ENCODE results near the gene PON2.
A peak's percentile ranks its signal among the peaks of the same experiment; 100 is the strongest.
"Not testable (repeated sequence)": the region's sequence is repeated elsewhere in the genome, so short reads cannot be mapped to it uniquely, and the experiment has no call there.

The PON2 gene

DNA sequence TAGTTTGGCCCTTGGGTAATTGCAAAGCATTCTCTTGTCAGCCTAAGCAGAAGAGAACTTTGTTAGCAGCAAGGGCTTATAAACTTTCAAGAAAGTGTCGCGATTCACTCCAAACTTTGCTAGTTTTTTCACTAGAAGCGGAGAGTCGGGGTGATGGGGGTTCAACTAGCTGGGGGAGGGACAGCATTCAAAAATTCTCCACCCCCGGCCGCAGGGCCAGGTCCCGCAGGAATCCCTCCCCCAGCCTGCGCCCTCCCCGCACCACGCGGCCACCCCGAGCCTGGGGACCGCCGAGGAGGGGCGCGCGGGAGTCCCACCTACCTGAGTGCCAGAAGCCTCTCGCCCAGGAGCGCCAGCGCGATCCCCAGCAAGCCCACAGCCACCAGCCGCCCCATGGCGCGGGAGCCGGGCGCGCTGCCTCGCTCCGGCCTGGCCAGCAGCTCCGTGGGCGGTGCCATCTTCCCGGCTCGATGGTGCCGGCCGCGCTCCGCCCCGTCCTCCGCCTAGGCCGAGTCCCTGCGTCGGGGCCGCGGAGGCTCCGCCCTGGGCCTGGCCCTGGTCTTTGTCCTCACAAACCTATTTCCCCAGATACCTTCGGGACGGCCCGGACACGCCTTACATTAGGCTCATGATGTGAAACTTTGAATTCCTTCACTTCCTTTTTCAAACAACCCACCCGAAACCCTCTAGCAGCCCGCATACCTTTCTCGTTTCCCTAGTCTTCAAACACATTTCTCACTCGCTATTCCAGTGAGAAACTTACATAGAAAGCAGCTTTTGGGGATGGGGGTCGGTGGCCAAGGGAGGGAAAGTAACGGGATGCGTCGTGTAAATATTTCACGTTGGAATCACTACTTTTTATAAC is at the start of gene PON2:
PON2 (minus strand) TSS at position 472 of the 865 bp plus-strand sequence; CDS start at position 395, 77 bp downstream.
- peak; percentile 20 to 27 for DNase-seq (ENCODE audit: low read depth in 2 of 2)

- DNase-seq (ENCODE audit: low read depth in 2 of 2), result no peak
Observed at GRCh38 chr7:95482424-95482823, 47.6 kb upstream of the PON2 start.

DNA sequence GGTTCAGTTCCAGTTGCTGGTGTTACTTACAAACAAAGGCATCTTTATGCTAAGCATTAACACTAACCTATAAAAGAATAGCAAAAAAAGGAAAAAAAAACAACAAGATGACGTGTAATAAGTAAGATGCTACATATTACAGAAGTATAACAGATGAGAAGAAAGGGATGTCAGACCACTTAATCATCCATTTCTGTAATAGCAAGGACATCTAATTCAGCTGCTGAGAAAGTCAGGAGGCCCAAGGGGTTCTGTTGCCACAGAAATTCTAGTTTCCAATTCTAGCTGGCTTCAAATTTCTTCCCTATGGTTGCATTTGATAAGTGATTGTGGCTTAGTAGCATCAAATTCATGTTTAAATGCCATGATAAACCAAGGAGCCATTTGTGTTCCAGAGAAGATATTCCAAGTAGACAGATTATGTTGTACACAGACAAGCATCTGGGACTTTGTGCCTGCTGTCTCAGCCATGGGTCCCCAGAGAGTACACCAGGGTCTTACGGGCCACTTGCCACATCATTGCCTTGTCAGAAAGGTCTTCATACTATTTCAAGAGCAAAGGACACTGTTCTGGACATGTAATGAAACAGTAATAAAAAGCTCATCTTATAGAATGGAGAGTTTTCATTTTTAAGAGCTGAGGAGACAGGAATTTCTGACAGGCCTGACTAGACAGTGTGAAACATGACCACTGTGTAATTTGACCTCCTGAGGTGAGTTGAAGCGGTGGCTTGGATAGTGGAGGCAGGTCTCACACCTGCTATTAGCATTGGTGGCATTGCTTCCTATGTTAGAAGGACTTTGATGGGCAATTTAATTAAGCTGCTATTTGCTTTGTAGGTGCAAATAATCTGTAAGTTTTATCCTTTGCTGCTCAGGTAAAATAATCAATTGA is 46.7 kb upstream of the PON2 start:
- no peak for DNase-seq (ENCODE audit: low read depth in 2 of 2)

- DNase-seq (ENCODE audit: low read depth in 2 of 2), result no peak
Observed at GRCh38 chr7:95479992-95480624, 45.3 kb upstream of the PON2 start.

DNA sequence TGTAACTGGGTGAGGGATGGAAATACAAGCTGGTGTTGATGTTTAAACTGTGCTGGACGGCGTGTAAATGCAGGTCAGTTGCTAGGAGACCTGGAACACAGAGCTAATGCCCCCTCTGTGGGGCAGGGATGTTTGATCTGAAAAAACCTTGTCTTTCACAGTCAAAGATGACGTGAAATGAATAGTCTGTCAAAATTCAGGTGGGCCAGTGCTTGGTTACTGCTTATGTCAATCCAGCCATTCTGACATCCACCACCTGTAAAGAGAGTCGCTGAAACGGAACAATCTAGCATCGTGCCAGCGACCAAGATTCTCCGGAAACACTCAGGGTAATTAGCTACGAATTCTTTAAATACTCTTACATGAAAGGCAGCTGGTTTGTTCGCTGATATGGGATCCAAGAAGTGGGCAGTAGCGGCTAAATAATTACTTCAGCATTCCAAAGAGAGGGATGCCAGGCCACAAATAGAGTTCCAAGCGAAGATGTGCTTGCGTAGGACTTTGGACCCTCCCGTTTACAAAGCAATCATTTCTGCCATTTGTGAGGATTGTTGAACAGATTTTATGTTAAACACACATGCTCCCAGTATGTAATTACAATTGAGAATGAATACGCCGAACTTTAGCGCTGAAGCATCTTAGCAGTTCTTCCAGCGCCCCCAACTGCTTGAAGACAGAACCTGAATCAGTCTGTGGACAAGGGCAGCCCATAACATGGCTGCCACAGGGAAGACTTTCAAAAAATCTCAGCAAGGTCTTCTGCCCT is 43.6 kb upstream of the PON2 start:
- no peak for DNase-seq (ENCODE audit: low read depth in 2 of 2)

- DNase-seq (ENCODE audit: low read depth in 2 of 2), result peak in 1 of 2 donors; percentile 18
Observed at GRCh38 chr7:95476904-95477594, 42.2 kb upstream of the PON2 start.

DNA sequence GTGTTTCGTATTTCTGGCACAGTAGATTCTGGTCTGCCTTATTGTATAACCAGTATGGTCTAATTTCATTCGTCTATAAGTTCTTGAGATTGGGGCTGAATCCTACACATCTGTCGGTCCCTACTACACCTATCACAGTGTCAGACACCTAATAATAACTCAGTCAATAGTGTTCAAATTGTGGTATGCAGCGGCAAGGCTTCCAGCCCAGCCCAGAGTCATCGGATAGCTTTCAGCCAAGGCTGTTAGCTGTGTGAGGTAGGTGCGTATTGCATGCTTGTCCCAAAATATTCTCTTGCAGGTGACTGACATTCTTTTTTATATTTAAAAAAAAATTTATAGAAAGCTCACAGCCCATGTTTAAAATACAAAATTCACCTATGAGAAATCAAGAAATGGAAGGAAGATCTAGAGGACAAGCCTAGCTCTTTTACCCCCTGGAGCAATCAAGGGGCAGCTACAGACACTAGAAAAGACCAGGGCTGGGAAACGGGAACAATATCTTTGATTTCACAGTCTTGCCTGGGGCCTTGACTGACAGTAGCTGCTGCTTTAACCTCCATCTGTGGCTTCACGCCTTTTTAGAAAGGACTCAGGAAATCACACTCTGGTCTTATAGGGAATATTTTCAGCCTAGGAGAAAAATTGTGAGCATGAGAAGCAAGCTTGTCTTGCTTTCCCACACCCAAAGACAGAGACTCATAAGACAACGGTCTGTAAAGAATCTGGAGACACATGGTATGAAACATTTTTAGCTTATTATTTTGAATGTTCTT is 41.4 kb upstream of the PON2 start:
- no peak for DNase-seq (ENCODE audit: low read depth in 2 of 2)

- DNase-seq (ENCODE audit: low read depth in 2 of 2), result no peak
Observed at GRCh38 chr7:95473276-95473985, 38.6 kb upstream of the PON2 start.

DNA sequence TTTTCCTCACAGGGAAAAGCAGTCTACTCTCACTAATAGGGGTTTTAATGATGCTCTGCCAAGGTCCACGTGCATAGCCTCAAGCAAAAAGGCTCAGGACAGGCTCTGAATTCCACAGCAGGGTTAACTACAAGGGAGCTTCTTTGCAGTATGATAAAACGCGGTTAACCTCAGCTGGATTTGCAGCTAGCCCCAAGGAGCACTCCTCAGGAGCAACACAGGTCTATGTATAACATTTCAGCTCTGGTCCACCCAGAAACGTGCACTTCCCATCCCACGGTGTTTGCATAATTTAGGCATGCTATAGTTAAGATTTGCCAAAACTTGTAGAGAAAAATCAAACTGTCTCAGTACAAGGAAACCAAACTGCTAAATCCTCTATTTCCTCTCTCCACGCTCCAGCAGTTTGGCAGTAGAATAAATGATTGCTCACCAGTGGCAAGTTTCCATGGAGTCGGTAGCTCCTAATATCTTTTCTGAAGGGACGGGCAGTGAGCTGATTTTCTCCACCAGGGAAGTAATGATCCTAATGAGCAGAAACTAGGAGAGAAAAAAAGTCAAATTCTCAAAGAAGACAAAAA is 37.8 kb upstream of the PON2 start:
- DNase-seq (ENCODE audit: low read depth in 2 of 2), result no peak

- no peak for DNase-seq (ENCODE audit: low read depth in 2 of 2)
Observed at GRCh38 chr7:95471071-95471470, 36.2 kb upstream of the PON2 start.

GRCh38 chr7:95470452-95470851 is 35.6 kb upstream of the PON2 start:
- DNase-seq (ENCODE audit: low read depth in 2 of 2), result peak in 1 of 2 donors; percentile 2

- DNase-seq (ENCODE audit: low read depth in 2 of 2), result no peak
Observed at GRCh38 chr7:95469848-95470247, 35.0 kb upstream of the PON2 start.

GRCh38 chr7:95469187-95469586 is 34.4 kb upstream of the PON2 start:
- DNase-seq (ENCODE audit: low read depth in 2 of 2), result no peak

GRCh38 chr7:95467912-95468607 is 33.2 kb upstream of the PON2 start:
- DNase-seq (ENCODE audit: low read depth in 2 of 2), result no peak

GRCh38 chr7:95460653-95461052 is 25.8 kb upstream of the PON2 start:
- not testable (repeated sequence) for DNase-seq (ENCODE audit: low read depth in 2 of 2)

- no peak for DNase-seq (ENCODE audit: low read depth in 2 of 2)
Observed at GRCh38 chr7:95457947-95458346, 23.1 kb upstream of the PON2 start.

DNA sequence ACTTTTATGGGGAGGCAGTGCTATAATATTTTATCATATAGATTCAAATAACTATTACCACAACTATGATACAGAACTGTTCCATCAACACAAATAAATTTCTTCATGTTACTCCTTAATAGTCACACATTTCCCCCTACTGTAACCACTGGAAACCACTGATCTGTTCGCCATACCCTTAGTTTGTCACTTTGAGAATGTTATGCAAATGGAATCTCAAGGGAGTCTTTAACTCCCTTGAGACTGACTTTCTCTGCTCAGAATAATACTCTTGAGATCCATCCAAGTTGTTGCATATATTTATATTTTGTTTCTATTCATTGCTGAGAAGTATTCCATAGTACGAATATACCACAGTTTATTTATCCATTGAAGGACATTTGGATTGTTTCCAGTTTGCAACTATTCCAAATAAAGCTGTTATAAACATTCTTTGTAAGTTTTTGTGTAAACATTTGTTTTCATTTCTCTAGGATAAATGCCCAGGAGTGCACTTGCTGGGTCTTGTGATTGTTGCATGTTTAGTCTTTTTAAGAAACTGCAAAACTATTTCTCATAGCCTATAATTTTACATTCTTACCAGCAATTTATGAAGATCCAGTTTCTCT is 19.7 kb upstream of the PON2 start:
- no peak for DNase-seq (ENCODE audit: low read depth in 2 of 2)

DNA sequence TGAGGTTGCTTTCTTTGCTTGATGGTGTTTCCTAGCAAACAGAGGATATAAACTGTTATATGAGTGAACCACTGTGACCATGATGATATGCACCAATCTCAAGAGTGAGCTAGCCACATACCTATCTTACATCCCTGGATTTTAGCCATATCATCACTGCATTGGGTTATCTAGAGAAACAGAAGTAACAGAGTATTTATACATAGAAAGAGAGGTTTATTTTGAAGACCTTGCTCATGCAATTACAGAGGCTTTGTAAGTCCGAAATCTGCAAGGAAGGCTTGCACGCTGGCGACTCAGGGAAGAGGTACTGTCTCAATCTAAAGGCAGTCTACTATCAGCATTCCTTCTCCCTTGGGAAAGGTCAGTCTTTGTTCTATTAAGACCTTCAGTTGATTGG is 11.8 kb upstream of the PON2 start:
- no peak for DNase-seq (ENCODE audit: low read depth in 2 of 2)

All from stimulated activated CD8-positive, alpha-beta memory T cell treated with anti-CD3 and anti-CD28 coated beads, Interleukin-15, amount 100 ng/mL, for 48 hours (primary cell).